Activated T-helper 2 cell treated with anti-CD3 and anti-CD28 coated beads, Interferon-gamma antibody, Interleukin-2, Interleukin-4, amounts not matched to agents 10 μg/mL and 5 μg/mL and 100 μg/mL, durations not matched to agents 14 hours and 24 hours and 36 hours (primary cell): Measurements from ENCODE around the gene STRBP. TPM values are rescaled to one million over a fixed set of nuclear protein-coding genes. Genes with fewer than 3 reads are reported as not detected.

ENCODE experiments used
- DNase-seq: peaks from one replicate; pipeline ENCODE4 v3.0.0; 2021; ENCODE audit warnings: low spot score
- H3K27ac Mint-ChIP-seq: one replicate; pipeline ENCODE4 v1.8.0; 2021; ENCODE audit warnings: mixed read lengths
- H3K27me3 Mint-ChIP-seq: one replicate; pipeline ENCODE4 v1.8.0; 2021; ENCODE audit warnings: low read depth, mixed read lengths
- H3K36me3 Mint-ChIP-seq: one replicate; pipeline ENCODE4 v1.8.0; 2021; ENCODE audit warnings: low read depth, mixed read lengths
- H3K4me1 Mint-ChIP-seq: one replicate; pipeline ENCODE4 v1.8.0; 2021; ENCODE audit warnings: low read depth, mixed read lengths
- H3K4me3 Mint-ChIP-seq: one replicate; pipeline ENCODE4 v1.8.0; 2021; ENCODE audit warnings: low read depth, mild to moderate bottlenecking, moderate library complexity, mixed read lengths
- H3K9me3 Mint-ChIP-seq: one replicate; pipeline ENCODE4 v1.8.0; 2021; ENCODE audit warnings: mixed read lengths
- intact Hi-C: fragments of 100-400 bp; cut with micrococcal nuclease; formaldehyde crosslinking; loops from one replicate; pipeline ENCODE4 v1.15.1; 2023
- total RNA-seq: library from RNA; stranded (reverse); gene quantifications from 2 replicates; pipeline ENCODE4 v1.2.3, GENCODE V29; 2022

Gene STRBP
- total RNA-seq, 1 donor from 2014 or later: 19.9 TPM

DNA sequence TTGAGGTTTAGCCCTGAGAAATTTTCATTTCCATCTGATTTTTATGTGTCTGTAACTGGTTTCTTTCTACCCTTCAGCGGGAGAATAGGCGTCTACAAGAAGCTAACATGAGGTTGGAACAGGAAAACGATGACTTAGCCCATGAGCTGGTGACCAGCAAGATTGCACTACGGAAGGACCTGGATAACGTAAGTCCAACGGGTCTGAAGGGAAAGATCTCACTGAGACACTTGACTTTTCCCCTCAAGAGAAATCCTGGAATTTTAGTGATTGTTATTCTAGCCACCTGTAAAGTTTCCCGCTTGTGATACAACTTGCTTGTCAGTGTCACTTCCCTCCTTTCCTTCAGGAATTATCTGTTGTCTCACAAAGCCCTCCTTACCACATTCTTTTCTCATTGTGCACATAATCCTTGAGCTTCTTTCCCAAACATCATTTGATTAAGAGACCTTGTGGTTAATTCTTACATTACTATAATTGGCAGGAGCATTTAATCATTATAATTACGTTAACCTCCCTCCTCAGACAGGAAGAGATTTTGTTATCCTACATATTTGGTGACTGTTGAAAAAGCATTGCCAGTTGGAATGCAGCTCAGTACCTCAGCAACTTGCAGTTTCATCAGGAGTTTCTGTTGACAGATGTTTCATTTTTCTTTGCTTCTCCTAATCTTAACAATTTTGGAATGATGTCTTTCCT lies 178.0 kb downstream of the STRBP start:
- Mint-ChIP-seq H3K27me3 (no peaks in the 10 kb centered on the region), H3K9me3 (no peaks in the 10 kb centered on the region), H3K36me3 (peaks cover 28% of the 10 kb centered on the region), H3K4me3 (no peak overlapping the region), H3K27ac (no peak overlapping the region), H3K4me1 (no peaks in the 10 kb centered on the region)
- intact Hi-C loops: no loop called here
- no peak for DNase-seq

DNA sequence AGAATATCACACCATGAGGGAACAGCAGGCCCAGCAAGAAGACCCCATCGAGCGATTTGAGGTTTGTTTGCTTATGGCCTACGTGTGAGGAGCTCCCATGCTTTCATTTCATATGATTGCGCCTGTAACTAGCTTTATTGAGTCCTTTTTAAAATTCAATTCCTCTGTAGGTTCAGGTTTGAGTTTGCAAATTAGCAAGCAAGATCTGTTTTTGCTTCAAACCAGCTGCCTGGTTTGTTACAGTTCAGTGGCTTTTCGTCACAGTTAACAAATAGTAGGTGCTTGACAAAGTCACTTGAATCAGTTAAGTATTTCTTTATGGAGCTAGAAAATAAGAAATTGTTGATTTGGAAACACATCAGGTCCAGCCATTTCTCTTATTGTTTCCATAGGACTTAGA lies 178.6 kb downstream of the STRBP start:
- no peak for DNase-seq
- Mint-ChIP-seq H3K36me3 (peaks cover 27% of the 10 kb centered on the region), H3K27me3 (no peaks in the 10 kb centered on the region), H3K4me3 (no peak overlapping the region), H3K9me3 (no peaks in the 10 kb centered on the region), H3K4me1 (no peaks in the 10 kb centered on the region), H3K27ac (no peak overlapping the region)
- intact Hi-C loops: no loop called here

DNA sequence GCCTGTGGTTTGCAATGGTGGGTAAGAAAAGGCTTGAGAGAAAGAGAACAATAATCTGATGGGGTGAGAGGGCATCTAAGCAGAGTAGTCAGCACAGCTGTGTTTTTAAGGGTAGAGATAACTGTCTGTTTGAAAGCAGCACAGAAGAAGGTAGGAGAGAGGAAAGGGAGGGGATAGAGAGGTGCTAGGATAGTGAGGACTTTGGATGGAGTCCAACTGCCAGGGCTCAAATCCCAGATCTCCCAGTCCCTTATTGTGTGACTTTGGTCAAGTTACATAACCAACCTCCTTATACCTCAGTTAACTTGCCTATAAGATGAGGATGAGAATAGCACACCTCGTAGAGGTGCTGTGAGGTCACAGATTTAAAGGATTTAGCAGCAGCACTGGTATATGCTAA lies 179.3 kb downstream of the STRBP start:
- Mint-ChIP-seq H3K4me3 (no peak overlapping the region), H3K36me3 (peaks cover 28% of the 10 kb centered on the region)

DNA sequence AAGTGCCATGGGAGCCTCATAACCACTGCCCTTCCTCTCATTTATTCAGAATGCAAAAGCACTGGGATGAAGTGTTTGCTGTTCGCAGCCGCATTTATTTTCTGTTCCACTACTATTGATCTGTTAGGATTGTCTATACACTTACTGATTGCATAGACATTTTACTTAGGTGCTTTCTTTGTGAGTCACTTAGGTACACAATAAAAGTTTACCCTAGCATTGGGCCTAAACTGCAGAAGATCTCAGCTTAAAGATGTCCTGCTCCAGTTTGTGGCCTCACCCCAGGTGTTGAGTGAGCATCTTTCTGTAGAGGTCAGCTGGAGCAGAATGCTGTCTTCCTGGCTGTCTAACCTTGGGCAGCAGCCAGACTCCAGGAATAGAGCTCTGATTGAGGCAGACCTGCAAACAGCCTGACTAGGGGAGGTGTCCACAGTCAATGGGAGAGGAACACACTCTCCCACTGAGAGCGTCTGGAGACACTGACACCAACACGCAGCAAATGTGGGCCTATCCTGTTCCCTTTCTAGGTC lies 181.0 kb downstream of the STRBP start:
- Mint-ChIP-seq H3K36me3 (peaks cover 29% of the 10 kb centered on the region), H3K27ac (no peak overlapping the region)
- intact Hi-C loops: no loop called here

More for the DNA sequence above, 179.3 kb downstream of the STRBP start:
- Mint-ChIP-seq H3K9me3 (no peaks in the 10 kb centered on the region), H3K4me1 (no peaks in the 10 kb centered on the region), H3K27me3 (no peaks in the 10 kb centered on the region), H3K27ac (no peak overlapping the region)
- no peak for DNase-seq
- intact Hi-C loops: no loop called here

DNA sequence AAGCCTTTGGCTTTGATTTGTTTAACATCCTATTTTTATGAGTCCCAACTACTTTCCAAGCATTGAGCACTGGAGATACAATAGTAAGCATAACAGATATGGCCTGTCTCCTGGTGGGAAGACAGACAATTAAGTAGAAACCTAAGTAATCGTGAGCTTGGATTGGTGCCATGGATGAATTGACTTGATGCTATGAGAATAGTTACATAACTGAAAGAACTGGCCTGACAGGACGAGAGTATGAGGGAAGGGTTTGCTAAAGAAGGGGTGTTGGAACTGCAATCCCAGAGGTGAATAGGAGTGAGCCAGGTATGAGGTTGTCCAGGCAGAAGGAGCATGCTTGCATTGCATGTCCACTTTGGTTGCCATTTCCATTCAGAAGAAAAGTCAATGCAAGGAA lies 182.5 kb downstream of the STRBP start:
- intact Hi-C loops: no loop called here
- Mint-ChIP-seq H3K27ac (no peak overlapping the region), H3K36me3 (peaks cover 17% of the 10 kb centered on the region), H3K27me3 (no peaks in the 10 kb centered on the region), H3K9me3 (no peaks in the 10 kb centered on the region), H3K4me3 (no peak overlapping the region), H3K4me1 (no peaks in the 10 kb centered on the region)
- no peak for DNase-seq

More for the DNA sequence above, 181.0 kb downstream of the STRBP start:
- no peak overlapping the region for H3K4me3 Mint-ChIP-seq
- no peaks in the 10 kb centered on the region for H3K9me3 Mint-ChIP-seq
- no peaks in the 10 kb centered on the region for H3K27me3 Mint-ChIP-seq
- no peak for DNase-seq
- H3K4me1 Mint-ChIP-seq: no peaks in the 10 kb centered on the region

DNA sequence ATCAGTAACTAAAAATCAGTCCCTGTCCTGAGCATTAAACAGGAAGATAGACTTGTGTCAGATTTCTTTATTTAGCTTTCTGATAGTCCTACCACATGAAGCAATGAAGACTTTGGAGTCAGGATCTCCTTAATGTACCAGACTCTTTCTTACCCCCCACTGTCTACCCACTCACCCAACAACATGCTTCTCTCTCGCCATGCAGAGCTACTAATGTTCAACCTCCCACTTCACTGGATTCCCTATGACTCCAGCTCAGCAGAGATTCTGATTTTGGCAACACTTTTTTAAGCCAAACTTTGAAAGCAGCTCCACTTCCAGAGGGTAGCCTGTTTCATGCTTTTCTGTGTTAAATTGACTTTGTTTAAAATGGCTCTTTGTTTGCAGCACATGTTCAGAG lies 184.1 kb downstream of the STRBP start:
- no peaks in the 10 kb centered on the region for H3K9me3 Mint-ChIP-seq
- no peaks in the 10 kb centered on the region for H3K27me3 Mint-ChIP-seq
- no peak overlapping the region for H3K27ac Mint-ChIP-seq
- DNase-seq: no peak
- H3K4me1 Mint-ChIP-seq: no peaks in the 10 kb centered on the region
- intact Hi-C loops: loop anchor here (5.0 kb wide), 1 partner anchor 143 kb away; no protein-coding TSS in a partner anchor
- peaks cover 16% of the 10 kb centered on the region for H3K36me3 Mint-ChIP-seq
- no peak overlapping the region for H3K4me3 Mint-ChIP-seq

DNA sequence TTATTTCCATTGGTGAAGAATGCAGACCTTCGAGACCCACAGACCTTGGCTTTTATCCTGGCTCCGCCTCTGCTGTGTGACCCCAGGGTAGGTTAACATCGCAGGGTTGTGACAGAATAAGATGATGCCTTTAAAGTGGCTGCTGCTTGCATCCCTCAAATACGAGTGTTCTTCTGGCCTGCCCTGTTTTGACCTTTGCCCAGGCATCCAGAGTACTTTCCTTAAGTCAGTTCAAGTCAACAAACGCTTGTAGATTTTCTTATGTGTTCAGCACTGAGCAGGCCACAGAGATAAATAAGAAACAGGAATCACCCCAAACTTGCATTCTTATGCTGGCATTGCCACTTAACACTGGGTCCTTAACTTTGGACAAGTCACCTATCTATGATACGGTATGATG lies 184.7 kb downstream of the STRBP start:
- H3K4me1 Mint-ChIP-seq: no peaks in the 10 kb centered on the region
- H3K27me3 Mint-ChIP-seq: no peaks in the 10 kb centered on the region
- H3K4me3 Mint-ChIP-seq: no peak overlapping the region
- no peak overlapping the region for H3K27ac Mint-ChIP-seq
- DNase-seq: no peak
- H3K36me3 Mint-ChIP-seq: peaks cover 18% of the 10 kb centered on the region
- intact Hi-C loops: loop anchor here (5.0 kb wide), 1 partner anchor 144 kb away; no protein-coding TSS in a partner anchor
- no peaks in the 10 kb centered on the region for H3K9me3 Mint-ChIP-seq

DNA sequence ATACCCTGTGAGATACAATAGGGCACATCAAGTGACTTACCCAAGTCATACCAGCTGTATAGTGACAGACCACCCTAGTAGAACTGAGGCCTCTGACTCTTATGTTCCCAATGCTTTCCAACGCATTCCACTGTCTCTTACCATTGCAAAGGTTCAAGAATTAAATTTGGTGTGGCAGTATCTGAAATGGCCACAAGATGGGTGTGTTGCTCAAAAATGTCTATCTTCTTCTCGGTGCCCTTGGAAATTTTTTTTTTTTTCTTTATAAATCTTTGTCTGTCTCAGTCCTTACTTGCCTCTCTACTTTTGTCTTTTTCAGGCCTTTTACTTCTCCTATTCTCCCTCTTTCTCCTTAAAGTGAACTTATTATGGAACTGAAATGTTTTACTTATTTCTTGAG lies 186.6 kb downstream of the STRBP start:
- Mint-ChIP-seq H3K9me3 (no peaks in the 10 kb centered on the region), H3K27ac (no peak overlapping the region), H3K4me1 (no peaks in the 10 kb centered on the region), H3K27me3 (no peaks in the 10 kb centered on the region), H3K36me3 (peaks cover 21% of the 10 kb centered on the region), H3K4me3 (no peak overlapping the region)
- intact Hi-C loops: loop anchor here (1.0 to 5.0 kb wide), 2 partner anchors 145 to 268 kb away; no protein-coding TSS in a partner anchor
- no peak for DNase-seq

DNA sequence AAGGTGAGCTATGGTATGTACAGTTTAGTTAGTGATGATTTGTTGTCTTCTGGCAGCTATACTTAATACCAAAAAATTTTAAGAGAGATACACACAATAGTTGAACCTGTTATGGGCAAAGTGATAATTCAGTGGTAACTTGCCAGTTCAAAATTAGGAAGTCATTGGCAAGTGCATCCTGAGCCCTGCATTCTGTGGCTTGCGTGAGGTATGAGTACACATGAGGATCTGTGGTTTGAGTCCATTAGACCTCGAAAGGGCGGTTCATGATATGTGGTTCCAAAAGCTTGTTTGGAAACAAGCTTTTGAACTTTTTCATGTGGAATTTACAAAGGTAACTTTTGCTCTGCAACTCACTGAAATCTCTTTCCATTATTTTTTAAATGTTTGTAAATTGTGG lies 187.9 kb downstream of the STRBP start:
- H3K9me3 Mint-ChIP-seq: no peaks in the 10 kb centered on the region
- H3K27ac Mint-ChIP-seq: no peak overlapping the region
- DNase-seq: no peak
- H3K36me3 Mint-ChIP-seq: peaks cover 21% of the 10 kb centered on the region
- intact Hi-C loops: loop anchor here (5.0 kb wide), 1 partner anchor 147 kb away; no protein-coding TSS in a partner anchor
- H3K4me3 Mint-ChIP-seq: no peak overlapping the region
- H3K27me3 Mint-ChIP-seq: no peaks in the 10 kb centered on the region
- no peaks in the 10 kb centered on the region for H3K4me1 Mint-ChIP-seq

DNA sequence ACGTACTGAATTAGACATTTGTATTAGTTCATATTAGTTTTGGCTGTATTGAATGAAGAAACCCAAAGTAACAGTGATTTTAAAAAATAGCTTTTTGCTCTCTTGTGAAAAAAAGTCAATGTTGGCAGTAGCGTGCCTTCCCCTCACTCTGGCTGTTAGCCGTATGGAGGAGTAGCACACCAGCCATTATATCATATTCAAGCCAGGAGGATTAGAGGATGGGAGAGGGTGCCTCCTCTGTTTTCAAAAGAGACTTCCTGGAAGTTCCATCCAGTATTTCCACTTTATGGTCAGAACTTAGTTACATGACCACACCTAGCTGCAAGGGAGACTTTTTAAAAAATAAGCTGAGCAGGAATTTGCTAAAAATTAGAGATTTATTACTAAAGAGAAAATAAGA lies 193.8 kb downstream of the STRBP start:
- H3K9me3 Mint-ChIP-seq: no peaks in the 10 kb centered on the region
- H3K27ac Mint-ChIP-seq: no peak overlapping the region
- DNase-seq: no peak
- peaks cover 33% of the 10 kb centered on the region for H3K36me3 Mint-ChIP-seq
- no peak overlapping the region for H3K4me3 Mint-ChIP-seq
- peaks cover 4% of the 10 kb centered on the region for H3K4me1 Mint-ChIP-seq
- intact Hi-C loops: no loop called here
- no peaks in the 10 kb centered on the region for H3K27me3 Mint-ChIP-seq

DNA sequence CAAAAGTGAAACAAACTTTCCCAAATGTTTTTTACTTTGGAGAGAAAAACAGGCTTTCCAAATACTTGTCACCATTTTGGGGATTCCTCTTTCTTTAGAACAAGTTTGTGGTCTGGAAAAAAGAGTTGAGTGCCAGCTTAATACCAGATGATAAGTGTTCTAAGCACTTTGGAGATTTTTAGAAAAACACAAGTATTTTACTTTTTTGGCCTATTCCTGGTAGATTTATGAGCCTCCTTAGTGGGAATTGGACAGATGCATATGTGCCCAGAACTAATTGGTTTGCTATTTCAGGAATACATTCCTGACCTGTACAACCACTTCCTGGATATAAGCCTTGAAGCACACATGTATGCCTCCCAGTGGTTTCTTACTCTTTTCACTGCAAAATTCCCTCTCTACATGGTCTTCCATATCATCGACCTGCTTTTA lies 194.4 kb downstream of the STRBP start:
- Mint-ChIP-seq H3K4me3 (no peak overlapping the region), H3K27ac (no peak overlapping the region), H3K4me1 (peaks cover 4% of the 10 kb centered on the region), H3K36me3 (peaks cover 30% of the 10 kb centered on the region), H3K27me3 (no peaks in the 10 kb centered on the region), H3K9me3 (no peaks in the 10 kb centered on the region)
- intact Hi-C loops: no loop called here
- DNase-seq: no peak

DNA sequence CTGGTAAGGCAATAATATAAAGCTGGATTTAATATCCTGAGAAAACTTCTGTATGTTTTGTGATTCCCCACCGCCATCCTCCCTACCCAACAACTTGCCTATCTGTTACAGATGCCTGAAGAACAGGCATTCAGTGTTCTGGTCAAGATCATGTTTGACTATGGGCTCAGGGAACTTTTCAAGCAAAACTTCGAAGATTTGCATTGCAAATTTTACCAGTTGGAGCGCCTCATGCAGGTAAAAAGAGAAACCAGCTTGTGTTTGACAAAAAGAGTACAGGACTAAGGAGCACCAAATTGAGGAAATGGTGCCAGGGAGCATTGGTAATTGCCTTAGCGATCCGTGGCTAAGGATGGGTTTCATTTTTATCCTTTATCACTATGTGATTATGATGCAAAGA lies 194.9 kb downstream of the STRBP start:
- Mint-ChIP-seq H3K36me3 (peaks cover 26% of the 10 kb centered on the region), H3K4me1 (peaks cover 6% of the 10 kb centered on the region), H3K27me3 (no peaks in the 10 kb centered on the region), H3K27ac (no peak overlapping the region), H3K4me3 (no peak overlapping the region), H3K9me3 (no peaks in the 10 kb centered on the region)
- intact Hi-C loops: no loop called here
- no peak for DNase-seq

DNA sequence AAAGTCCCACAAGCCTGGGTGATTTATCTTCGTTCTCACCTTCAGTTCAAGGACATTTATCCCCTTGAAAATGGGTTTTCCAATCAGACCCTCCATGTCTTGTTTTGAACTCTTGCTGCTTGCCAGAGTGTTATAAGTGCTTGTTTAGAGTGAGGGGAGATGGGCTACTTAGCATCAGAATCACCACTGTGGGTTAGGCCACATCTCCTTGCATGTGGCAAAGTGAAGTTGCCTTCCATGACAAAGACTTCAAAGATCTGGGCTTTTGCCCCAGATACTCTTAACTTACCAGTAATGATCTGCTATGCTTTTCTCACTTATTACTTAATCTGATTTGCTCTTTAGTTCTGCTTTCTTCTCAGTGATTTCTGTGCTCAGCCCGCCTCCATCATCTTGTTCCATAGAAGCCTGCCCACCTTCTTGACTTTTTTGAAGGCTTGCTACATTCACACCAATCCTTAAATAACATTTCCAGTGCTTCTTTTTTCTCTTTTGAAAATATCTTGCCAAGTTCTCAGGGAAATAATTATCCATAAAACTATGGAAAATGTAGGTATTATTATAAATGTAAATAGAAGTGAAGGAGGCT lies 195.9 kb downstream of the STRBP start:
- Mint-ChIP-seq H3K27ac (no peak overlapping the region), H3K27me3 (no peaks in the 10 kb centered on the region), H3K9me3 (no peaks in the 10 kb centered on the region), H3K4me1 (peaks cover 6% of the 10 kb centered on the region), H3K4me3 (no peak overlapping the region), H3K36me3 (peaks cover 27% of the 10 kb centered on the region)
- no peak for DNase-seq
- intact Hi-C loops: no loop called here
